ENCODE measurements around the gene TM9SF1. TPM values are rescaled to one million over a fixed set of nuclear protein-coding genes. Genes with fewer than 3 reads are reported as not detected.

Gene TM9SF1
- total RNA-seq, 2 experiments from 2014 or later = 17.0 to 24.4 TPM

- Mint-ChIP-seq H3K27ac (peak overlapping the region; percentile 93), H3K4me3 (peak overlapping the region; percentile 90), H3K27me3 (no peaks in the 10 kb centered on the region), H3K4me1 (peaks cover 52% of the 10 kb centered on the region), H3K36me3 (ENCODE audit: low read depth) (peaks cover 54% of the 10 kb centered on the region), H3K9me3 (ENCODE audit: low read depth) (peaks cover 3% of the 10 kb centered on the region)
- ChIA-PET POLR2A (interaction anchor here (0.7 to 2.5 kb wide), 9 partner anchors 8 to 81 kb away, joined by 3 to 13 read pairs (median 6); partner anchors contain the start of genes CHMP4A, DCAF11, EMC9 and IPO4), CTCF (interaction anchor here (0.6 to 2.8 kb wide), 14 partner anchors 15 to 241 kb away, joined by 3 to 13 read pairs (median 4); partner anchors contain the start of genes CHMP4A, CIDEB, IRF9 and MDP1)
- peak; percentile 3 for ATAC-seq
- intact Hi-C loops (cut with DNase I, micrococcal nuclease) = no loop called here
- DNase-seq = peak; percentile 26
Measured at GRCh38 chr14:24196071-24197055, 1.1 kb upstream of the TM9SF1 start.

GRCh38 chr14:24194873-24195185 is 412 bp downstream of the TM9SF1 start:
- peaks cover 47% of the 10 kb centered on the region for H3K36me3 Mint-ChIP-seq (ENCODE audit: low read depth)
- peaks cover 2% of the 10 kb centered on the region for H3K9me3 Mint-ChIP-seq (ENCODE audit: low read depth)
- no peaks in the 10 kb centered on the region for H3K27me3 Mint-ChIP-seq
- ChIA-PET POLR2A (interaction anchor here (1.5 to 2.5 kb wide), 5 partner anchors 18 to 80 kb away, joined by 5 to 13 read pairs (median 7); partner anchors contain the start of genes CHMP4A, DCAF11, EMC9 and IRF9), CTCF (interaction anchor here (0.8 to 2.8 kb wide), 9 partner anchors 14 to 139 kb away, joined by 3 to 13 read pairs (median 4); partner anchors contain the start of genes CHMP4A, CIDEB, IRF9 and LTB4R2)
- H3K4me1 Mint-ChIP-seq = peaks cover 54% of the 10 kb centered on the region
- peak overlapping the region; percentile 90 for H3K4me3 Mint-ChIP-seq
- ATAC-seq (no peak), DNase-seq (no peak)
- H3K27ac Mint-ChIP-seq = peak overlapping the region; percentile 88
- intact Hi-C loops (cut with DNase I, micrococcal nuclease) = loop anchor here (1.0 kb wide), 9 partner anchors 18 to 247 kb away; partner anchors contain the start of genes CHMP4A (in 2 of the 2), GMPR2 (in 2 of the 2), NEDD8 (in 2 of the 2) and DCAF11 (in 1 of the 2)

GRCh38 chr14:24194186-24194872 is 912 bp downstream of the TM9SF1 start:
- ChIA-PET POLR2A (interaction anchor here (1.9 to 2.5 kb wide), 2 partner anchors 33 to 47 kb away, joined by 5 to 11 read pairs; partner anchors contain the start of genes IRF9, PSME2 and RNF31), CTCF (interaction anchor here (1.1 to 2.8 kb wide), 6 partner anchors 20 to 139 kb away, joined by 3 to 13 read pairs (median 4); partner anchors contain the start of genes CHMP4A, CIDEB, LTB4R2 and PSME2)
- intact Hi-C loops (cut with DNase I, micrococcal nuclease) = no loop called here
- H3K27me3 Mint-ChIP-seq = no peaks in the 10 kb centered on the region
- peaks cover 2% of the 10 kb centered on the region for H3K9me3 Mint-ChIP-seq (ENCODE audit: low read depth)
- peak overlapping the region; percentile 88 for H3K27ac Mint-ChIP-seq
- DNase-seq (no peak), ATAC-seq (no peak)
- peaks cover 45% of the 10 kb centered on the region for H3K36me3 Mint-ChIP-seq (ENCODE audit: low read depth)
- H3K4me3 Mint-ChIP-seq = peak overlapping the region; percentile 90
- peaks cover 57% of the 10 kb centered on the region for H3K4me1 Mint-ChIP-seq

GRCh38 chr14:24192933-24193332 is 2.3 kb downstream of the TM9SF1 start:
- ATAC-seq = no peak
- H3K9me3 Mint-ChIP-seq (ENCODE audit: low read depth) = no peaks in the 10 kb centered on the region
- H3K27me3 Mint-ChIP-seq = no peaks in the 10 kb centered on the region
- peak overlapping the region; percentile 10 for H3K27ac Mint-ChIP-seq
- ChIA-PET POLR2A (interaction anchor here (0.6 kb wide), 1 partner anchor 87 kb away, joined by 5 read pairs; no protein-coding TSS in a partner anchor), CTCF (no interaction called here)
- DNase-seq = no peak
- no peak overlapping the region for H3K4me3 Mint-ChIP-seq
- peaks cover 37% of the 10 kb centered on the region for H3K36me3 Mint-ChIP-seq (ENCODE audit: low read depth)
- peaks cover 56% of the 10 kb centered on the region for H3K4me1 Mint-ChIP-seq
- intact Hi-C loops (cut with DNase I, micrococcal nuclease) = no loop called here

GRCh38 chr14:24190416-24190815 is 4.8 kb downstream of the TM9SF1 start:
- no peaks in the 10 kb centered on the region for H3K27me3 Mint-ChIP-seq

GRCh38 chr14:24189460-24189859 is 5.8 kb downstream of the TM9SF1 start:
- intact Hi-C loops (cut with DNase I, micrococcal nuclease) = loop anchor here in 1 of 2 experiments (1.0 to 2.0 kb wide), 3 partner anchors 17 to 75 kb away; partner anchors contain the start of genes DCAF11, NRL, REC8 and TINF2
- POLR2A ChIA-PET = interaction anchor here (0.6 to 1.3 kb wide), 4 partner anchors 21 to 54 kb away, joined by 3 to 10 read pairs (median 3); partner anchors contain the start of genes IRF9, PSME1 and TINF2

More at GRCh38 chr14:24190416-24190815, 4.8 kb downstream of the TM9SF1 start:
- DNase-seq (no peak), ATAC-seq (no peak)
- Mint-ChIP-seq H3K4me3 (no peak overlapping the region), H3K4me1 (peaks cover 53% of the 10 kb centered on the region), H3K36me3 (ENCODE audit: low read depth) (peaks cover 42% of the 10 kb centered on the region), H3K9me3 (ENCODE audit: low read depth) (no peaks in the 10 kb centered on the region), H3K27ac (no peak overlapping the region)
- intact Hi-C loops (cut with DNase I, micrococcal nuclease) = no loop called here
- ChIA-PET POLR2A (no interaction called here), CTCF (interaction anchor here (0.7 to 2.7 kb wide), 3 partner anchors 22 to 83 kb away, joined by 4 to 13 read pairs (median 5); partner anchors contain the start of genes CHMP4A and TINF2)

GRCh38 chr14:24189059-24189375 is 6.2 kb downstream of the TM9SF1 start:
- intact Hi-C loops (cut with DNase I, micrococcal nuclease) = loop anchor here in 1 of 2 experiments (1.0 to 2.0 kb wide), 3 partner anchors 16 to 75 kb away; partner anchors contain the start of genes DCAF11, NRL, REC8 and TINF2

More at GRCh38 chr14:24189460-24189859, 5.8 kb downstream of the TM9SF1 start:
- H3K27me3 Mint-ChIP-seq = no peaks in the 10 kb centered on the region
- no peak overlapping the region for H3K4me3 Mint-ChIP-seq
- CTCF ChIA-PET = interaction anchor here (0.5 to 2.7 kb wide), 9 partner anchors 14 to 143 kb away, joined by 3 to 14 read pairs (median 7); partner anchors contain the start of genes CHMP4A, IRF9, TINF2 and TSSK4
- no peak for ATAC-seq
- H3K36me3 Mint-ChIP-seq (ENCODE audit: low read depth) = peaks cover 45% of the 10 kb centered on the region
- H3K4me1 Mint-ChIP-seq = peaks cover 46% of the 10 kb centered on the region
- H3K9me3 Mint-ChIP-seq (ENCODE audit: low read depth) = no peaks in the 10 kb centered on the region
- peak overlapping the region; percentile 51 for H3K27ac Mint-ChIP-seq
- DNase-seq = no peak

GRCh38 chr14:24188251-24189058 is 6.8 kb downstream of the TM9SF1 start, which contains the start of gene IPO4:
Gene IPO4 (minus strand): TSS chr14:24188816. CDS start chr14:24188787, 29 bp downstream.
- peak; percentile 97 for DNase-seq
- H3K9me3 Mint-ChIP-seq (ENCODE audit: low read depth) = no peaks in the 10 kb centered on the region
- H3K27me3 Mint-ChIP-seq = no peaks in the 10 kb centered on the region
- H3K27ac Mint-ChIP-seq = peak within 1 kb of the TSS; percentile 83
- peak within 1 kb of the TSS; percentile 89 for H3K4me3 Mint-ChIP-seq
- ChIA-PET POLR2A (interaction anchor here (0.5 to 2.0 kb wide), 12 partner anchors 8 to 243 kb away, joined by 3 to 10 read pairs (median 4); partner anchors contain the start of genes CHMP4A, DCAF11, IRF9 and NRL), CTCF (interaction anchor here (0.6 to 2.7 kb wide), 13 partner anchors 13 to 144 kb away, joined by 3 to 14 read pairs (median 4); partner anchors contain the start of genes CHMP4A, IRF9, PSME2 and TINF2)
- peak; percentile 92 for ATAC-seq
- H3K4me1 Mint-ChIP-seq = peaks cover 40% of the 10 kb centered on the region
- peaks cover 42% of the 10 kb centered on the region for H3K36me3 Mint-ChIP-seq (ENCODE audit: low read depth)
- intact Hi-C loops (cut with DNase I, micrococcal nuclease) = loop anchor here (1.0 to 2.0 kb wide), 13 partner anchors 16 to 111 kb away; partner anchors contain the start of genes DCAF11 (in 2 of the 2), IRF9 (in 2 of the 2), NRL (in 2 of the 2) and PSME1 (in 2 of the 2)

More at GRCh38 chr14:24189059-24189375, 6.2 kb downstream of the TM9SF1 start:
- ATAC-seq = no peak
- Mint-ChIP-seq H3K36me3 (ENCODE audit: low read depth) (peaks cover 42% of the 10 kb centered on the region), H3K4me3 (peak overlapping the region; percentile 89), H3K4me1 (peaks cover 42% of the 10 kb centered on the region), H3K27ac (peak overlapping the region; percentile 51), H3K9me3 (ENCODE audit: low read depth) (no peaks in the 10 kb centered on the region), H3K27me3 (no peaks in the 10 kb centered on the region)
- POLR2A ChIA-PET = interaction anchor here (0.5 to 2.0 kb wide), 11 partner anchors 8 to 242 kb away, joined by 3 to 10 read pairs (median 3); partner anchors contain the start of genes CHMP4A, DCAF11, IRF9 and NRL
- DNase-seq = no peak
- CTCF ChIA-PET = interaction anchor here (0.5 to 2.7 kb wide), 13 partner anchors 13 to 144 kb away, joined by 3 to 14 read pairs (median 4); partner anchors contain the start of genes CHMP4A, IRF9, PSME2 and TINF2

GRCh38 chr14:24187539-24187915 is 7.7 kb downstream of the TM9SF1 start:
- no peak for ATAC-seq
- Mint-ChIP-seq H3K9me3 (ENCODE audit: low read depth) (no peaks in the 10 kb centered on the region), H3K27me3 (no peaks in the 10 kb centered on the region), H3K4me1 (peaks cover 35% of the 10 kb centered on the region), H3K4me3 (peak overlapping the region; percentile 89), H3K36me3 (ENCODE audit: low read depth) (peaks cover 41% of the 10 kb centered on the region), H3K27ac (peak overlapping the region; percentile 83)
- DNase-seq = no peak
- intact Hi-C loops (cut with DNase I, micrococcal nuclease) = no loop called here
- CTCF ChIA-PET = interaction anchor here (0.9 to 2.0 kb wide), 6 partner anchors 14 to 121 kb away, joined by 3 to 8 read pairs (median 4); partner anchors contain the start of genes CIDEB, GMPR2, MDP1 and NEDD8
- POLR2A ChIA-PET = interaction anchor here (1.9 to 2.0 kb wide), 2 partner anchors 26 to 73 kb away, joined by 5 to 6 read pairs; partner anchors contain the start of genes CHMP4A, DCAF11 and NRL
